Dermis blood vessel endothelial cell (primary cell): ENCODE results near the gene PELI2. TPM values are rescaled to one million over a fixed set of nuclear protein-coding genes. Genes with fewer than 3 reads are reported as not detected.

Experiments
- DNase-seq: peaks from one replicate; pipeline ENCODE4 v3.0.0; 2010
- total RNA-seq: library from RNA; depleted of rRNA; stranded (reverse); fragments of >200 nt; gene quantifications from 2 replicates; pipeline ENCODE4 v1.2.3, GENCODE V29; 2014

Gene PELI2
- total RNA-seq, 1 donor from 2014 or later = 12.4 TPM

- DNase-seq = no peak
Observed at GRCh38 chr14:56207626-56208292, 89.5 kb downstream of the PELI2 start.

- DNase-seq = no peak
Observed at GRCh38 chr14:56208520-56208919, 90.3 kb downstream of the PELI2 start.

GRCh38 chr14:56210571-56210970 lies 92.4 kb downstream of the PELI2 start:
- no peak for DNase-seq

GRCh38 chr14:56211084-56211483 lies 92.9 kb downstream of the PELI2 start:
- DNase-seq = no peak

GRCh38 chr14:56211844-56212243 lies 93.6 kb downstream of the PELI2 start:
- no peak for DNase-seq

- no peak for DNase-seq
Observed at GRCh38 chr14:56212521-56212920, 94.3 kb downstream of the PELI2 start.

GRCh38 chr14:56213306-56213705 lies 95.1 kb downstream of the PELI2 start:
- no peak for DNase-seq

- no peak for DNase-seq
Observed at GRCh38 chr14:56215180-56215579, 97.0 kb downstream of the PELI2 start.

GRCh38 chr14:56216626-56217379 lies 98.6 kb downstream of the PELI2 start:
- DNase-seq = peak; percentile 38

- no peak for DNase-seq
Observed at GRCh38 chr14:56217380-56218045, 99.3 kb downstream of the PELI2 start.

- no peak for DNase-seq
Observed at GRCh38 chr14:56219666-56220413, 101.6 kb downstream of the PELI2 start.

- no peak for DNase-seq
Observed at GRCh38 chr14:56221382-56222128, 103.3 kb downstream of the PELI2 start.

GRCh38 chr14:56224229-56224628 lies 106.0 kb downstream of the PELI2 start:
- no peak for DNase-seq

- no peak for DNase-seq
Observed at GRCh38 chr14:56224691-56225681, 106.8 kb downstream of the PELI2 start.

- no peak for DNase-seq
Observed at GRCh38 chr14:56235388-56235787, 117.2 kb downstream of the PELI2 start.

GRCh38 chr14:56237398-56237797 lies 119.2 kb downstream of the PELI2 start:
- DNase-seq = no peak

- no peak for DNase-seq
Observed at GRCh38 chr14:56241461-56241860, 123.2 kb downstream of the PELI2 start.

GRCh38 chr14:56243110-56243509 lies 124.9 kb downstream of the PELI2 start:
- no peak for DNase-seq

- no peak for DNase-seq
Observed at GRCh38 chr14:56244138-56244789, 126.1 kb downstream of the PELI2 start.

GRCh38 chr14:56247495-56248200 lies 129.4 kb downstream of the PELI2 start:
- DNase-seq = peak; percentile 62
